ENCODE data around the gene MBD3. TPM values are rescaled to one million over a fixed set of nuclear protein-coding genes. Genes with fewer than 3 reads are reported as not detected.

Gene MBD3
- total RNA-seq, 1 experiment from 2014 or later: 194 TPM

DNA sequence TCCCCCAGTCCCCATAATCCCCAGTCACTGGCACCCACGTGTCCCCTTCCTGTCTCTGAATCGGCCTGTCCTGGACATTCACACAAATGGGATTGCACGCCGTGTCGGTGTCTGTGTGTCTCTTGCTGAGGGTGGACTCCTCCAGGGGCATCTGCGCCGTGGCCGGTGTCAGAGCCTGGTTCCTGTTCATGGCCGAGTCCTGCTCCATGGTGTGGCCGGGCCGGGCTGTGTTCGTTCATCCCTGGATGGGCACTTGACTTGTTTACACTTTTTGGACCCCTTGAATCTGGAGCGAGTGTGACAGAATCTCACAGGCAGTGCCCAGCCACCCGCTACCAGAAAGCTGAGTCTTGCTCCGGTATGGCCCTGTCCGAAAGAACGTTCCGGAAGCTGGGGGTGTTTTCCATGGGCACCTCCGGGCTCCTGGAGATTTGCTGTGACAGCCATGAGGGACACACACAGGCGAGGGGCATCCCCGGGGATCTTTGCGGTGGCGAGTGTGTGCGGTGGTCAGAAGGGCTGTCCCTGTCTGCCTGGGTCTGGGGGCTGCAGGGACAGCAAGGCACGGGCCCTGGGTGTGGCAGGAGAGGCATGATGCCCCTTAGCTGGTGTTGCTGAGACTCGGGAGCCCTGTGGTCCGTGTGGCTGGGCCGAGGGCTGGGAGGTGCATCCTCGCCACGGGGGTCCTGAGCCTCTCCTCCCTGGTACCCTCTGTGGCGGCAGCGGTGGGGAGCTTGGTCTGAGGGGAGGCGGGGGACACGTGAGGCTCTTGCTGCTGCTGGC, 18.1 kb downstream of the MBD3 start:
- no peak for DNase-seq (ENCODE audit: low read depth)

DNA sequence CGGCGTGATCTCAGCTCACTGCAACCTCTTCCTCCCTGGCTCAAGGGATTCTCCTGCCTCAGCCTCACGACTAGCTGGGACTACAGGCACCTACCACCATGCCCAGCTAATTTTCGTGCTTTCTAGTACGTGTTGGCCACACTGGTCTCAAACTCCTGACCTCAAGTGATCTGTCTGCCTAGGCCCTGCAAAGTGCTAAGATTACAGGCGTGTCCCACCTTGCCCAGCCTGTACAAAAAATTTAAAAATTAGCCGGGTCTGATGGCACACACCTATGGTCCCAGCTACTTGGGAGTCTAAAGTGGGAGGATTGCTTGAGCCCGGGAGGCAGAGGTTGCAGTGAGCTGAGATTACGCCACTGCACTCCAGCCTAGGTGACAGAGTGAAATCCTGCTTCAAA, 19.9 kb downstream of the MBD3 start:
- no peak for DNase-seq (ENCODE audit: low read depth)

- no peak for DNase-seq (ENCODE audit: low read depth)
Observed at GRCh38 chr19:1571358-1571757, 21.3 kb downstream of the MBD3 start.

GRCh38 chr19:1570836-1571235, 21.8 kb downstream of the MBD3 start:
- DNase-seq (ENCODE audit: low read depth): no peak

GRCh38 chr19:1569997-1570396, 22.7 kb downstream of the MBD3 start:
- no peak for DNase-seq (ENCODE audit: low read depth)

DNA sequence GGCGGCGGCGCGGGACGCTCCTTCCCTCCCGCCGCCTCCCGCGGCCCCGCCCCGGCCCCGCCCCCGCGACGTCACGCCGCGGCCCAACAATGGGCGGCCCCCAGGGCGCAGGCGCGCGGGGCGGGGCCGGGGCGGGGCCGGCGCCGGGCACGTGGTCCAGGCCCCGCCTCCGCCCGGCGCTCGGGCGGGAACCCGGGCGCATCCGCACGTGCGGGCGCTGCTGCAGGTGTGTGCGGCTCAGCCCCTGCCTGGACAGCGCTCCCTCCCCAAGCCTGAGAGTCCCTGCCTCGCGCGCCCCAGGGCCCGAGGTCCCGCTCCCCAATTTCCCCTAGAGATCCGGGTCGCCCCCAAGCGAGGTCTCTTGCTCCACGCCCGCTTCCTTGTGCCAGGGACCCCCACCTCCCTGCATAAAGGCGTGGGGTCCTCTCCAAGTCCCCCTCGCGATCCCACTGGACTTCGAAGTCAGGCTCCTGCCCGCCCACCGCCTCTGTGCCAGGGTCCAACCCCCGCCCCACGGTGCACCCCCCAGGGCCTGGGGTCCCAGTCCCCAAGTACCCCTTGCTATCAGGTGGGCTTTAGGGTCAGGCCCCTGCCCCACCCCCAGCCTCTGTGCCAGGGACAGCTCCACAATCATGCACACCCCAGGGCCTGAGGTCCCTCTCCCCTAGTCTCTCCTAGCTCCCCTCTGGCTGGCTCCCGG, 24.2 kb downstream of the MBD3 start, which contains the start of gene MEX3D:
TSS of gene MEX3D (minus strand) at position 6 of the 700 bp plus-strand sequence. CDS start 267 bp downstream, outside the sequence.
- no peak for DNase-seq (ENCODE audit: low read depth)

GRCh38 chr19:1567848-1568227, 24.8 kb downstream of the MBD3 start:
- DNase-seq (ENCODE audit: low read depth): no peak

- no peak for DNase-seq (ENCODE audit: low read depth)
Observed at GRCh38 chr19:1567116-1567847, 25.4 kb downstream of the MBD3 start.

GRCh38 chr19:1566392-1567115, 26.1 kb downstream of the MBD3 start:
- no peak for DNase-seq (ENCODE audit: low read depth)

DNA sequence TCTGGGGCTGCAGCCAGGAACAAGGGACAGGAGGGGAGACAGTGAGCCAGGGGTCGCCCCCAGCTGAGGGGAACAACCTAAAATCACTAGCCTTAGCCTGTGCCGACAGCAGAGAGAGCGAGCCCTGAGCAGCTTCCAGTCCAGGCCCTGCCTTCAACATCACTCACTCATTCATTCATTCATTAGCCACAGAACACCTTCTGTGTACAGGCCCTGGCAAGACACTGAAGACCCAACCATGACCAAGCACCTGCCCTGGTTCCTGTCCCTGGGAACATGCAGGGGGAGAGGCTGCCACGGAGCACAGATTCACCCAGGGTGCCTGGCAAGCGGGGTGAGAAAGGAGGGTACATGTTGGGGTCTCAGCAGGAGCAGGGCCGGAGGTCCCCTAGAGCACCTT, 29.4 kb downstream of the MBD3 start:
- DNase-seq (ENCODE audit: low read depth): no peak

DNA sequence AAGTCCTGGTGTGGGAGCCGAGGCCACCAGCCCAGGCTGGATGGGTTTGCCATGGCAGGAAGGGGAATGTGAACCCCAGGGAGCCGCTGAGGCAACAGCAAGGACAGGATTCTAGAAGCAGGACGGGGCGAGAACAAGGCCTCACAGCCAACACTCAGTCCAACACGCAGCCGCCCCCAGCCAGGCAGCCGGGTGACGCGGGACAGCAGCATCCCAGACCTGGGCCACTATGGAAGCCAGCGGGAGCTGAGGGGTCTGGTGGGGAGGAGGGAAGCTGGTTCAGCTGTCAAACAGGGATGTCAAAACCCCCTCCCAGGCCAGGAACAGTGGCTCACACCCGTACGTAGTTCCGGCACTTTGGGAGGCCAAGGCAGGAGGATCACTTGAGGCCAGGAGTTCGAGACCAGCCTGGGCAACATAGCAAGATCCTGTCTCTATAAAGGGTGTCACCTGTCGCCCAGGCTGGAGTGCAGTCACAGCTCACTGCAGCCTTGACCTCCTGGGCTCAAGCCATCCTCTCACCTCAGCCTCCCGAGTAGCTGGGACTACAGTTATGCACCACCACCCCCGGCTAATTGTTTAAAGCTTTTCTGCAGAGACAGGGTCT, 31.3 kb downstream of the MBD3 start:
- DNase-seq (ENCODE audit: low read depth): no peak

- DNase-seq (ENCODE audit: low read depth): no peak
Observed at GRCh38 chr19:1560286-1560882, 32.3 kb downstream of the MBD3 start.

DNA sequence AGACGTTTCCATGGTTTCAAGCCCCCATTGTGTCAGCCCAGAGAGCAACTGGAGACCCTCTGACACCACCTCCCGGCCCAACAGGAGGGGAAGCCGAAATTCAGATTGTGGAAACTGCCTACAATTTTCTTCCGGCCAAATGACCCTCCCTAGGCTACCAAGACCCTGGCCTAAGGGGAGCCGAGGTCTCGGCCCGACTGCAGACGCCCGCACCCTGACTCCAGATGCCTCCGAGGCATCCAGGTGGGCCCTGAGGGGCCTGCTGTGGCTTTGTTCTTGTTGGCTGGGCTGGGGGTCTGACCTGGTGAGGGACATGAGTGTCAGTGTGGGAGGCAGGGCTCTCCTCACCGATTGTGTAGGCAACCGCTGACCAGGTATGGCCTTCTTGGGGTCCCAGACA, 34.1 kb downstream of the MBD3 start:
- no peak for DNase-seq (ENCODE audit: low read depth)

DNA sequence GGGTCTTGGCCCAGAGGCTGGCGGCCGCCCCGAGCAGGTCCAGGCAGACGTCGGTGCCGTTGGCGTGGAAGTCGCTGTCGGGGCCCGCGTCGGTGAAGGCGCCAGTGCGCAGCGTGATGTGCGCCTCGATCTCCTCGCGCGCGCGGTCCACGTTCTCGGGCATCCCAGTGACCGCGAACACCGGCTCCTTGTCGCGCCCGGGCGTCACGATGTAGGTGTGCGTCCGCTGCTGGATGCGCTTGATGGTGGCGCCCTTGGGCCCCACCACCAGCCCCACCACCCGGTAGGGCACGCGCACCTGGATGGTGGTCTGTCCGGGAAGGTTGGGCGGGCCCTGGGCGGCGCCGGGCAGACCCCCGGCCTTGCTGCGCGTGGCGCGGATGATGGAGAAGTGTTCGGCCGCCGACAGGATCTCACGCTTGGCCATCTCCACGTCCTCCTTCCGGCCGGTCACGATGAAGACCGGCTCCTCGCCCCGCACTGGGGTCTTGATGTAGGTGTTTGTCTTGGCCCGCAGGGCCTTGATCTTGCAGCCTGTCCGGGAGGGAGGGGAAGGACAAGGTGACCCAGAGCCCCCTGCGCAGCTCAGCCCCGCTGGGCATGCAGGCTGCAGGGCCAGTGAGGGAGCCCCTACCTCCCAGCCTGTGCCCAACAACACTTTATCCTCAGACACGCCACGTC, 36.1 kb downstream of the MBD3 start:
- no peak for DNase-seq (ENCODE audit: low read depth)

GRCh38 chr19:1555487-1556389, 36.9 kb downstream of the MBD3 start:
- DNase-seq (ENCODE audit: low read depth): no peak

GRCh38 chr19:1554968-1555367, 37.7 kb downstream of the MBD3 start:
- DNase-seq (ENCODE audit: low read depth): no peak

DNA sequence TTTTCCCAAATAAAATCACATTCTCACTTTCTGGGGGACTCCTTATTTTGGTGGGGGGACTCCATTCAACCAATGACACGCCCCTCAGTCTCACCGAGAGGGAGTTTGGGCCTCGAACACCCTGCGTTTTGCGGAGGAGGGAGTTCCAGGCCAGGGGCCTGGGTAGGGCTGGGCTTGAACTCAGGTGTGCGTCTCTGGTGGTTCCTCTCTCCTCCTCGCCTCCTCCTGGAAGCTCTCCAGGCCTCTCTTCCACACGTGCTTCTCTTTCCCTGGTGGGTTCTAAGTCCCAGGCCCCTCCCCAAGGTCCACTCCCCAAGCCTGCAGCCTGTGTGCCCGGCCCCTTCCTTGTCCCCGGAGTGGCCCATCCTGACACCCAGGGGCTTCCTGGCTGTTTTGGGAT, 39.2 kb downstream of the MBD3 start:
- DNase-seq (ENCODE audit: low read depth): no peak

GRCh38 chr19:1551068-1552040, 41.3 kb downstream of the MBD3 start:
- no peak for DNase-seq (ENCODE audit: low read depth)

Data from HT1080 (cell line).